Heart right ventricle (tissue), 16 donors: Measurements from ENCODE around the gene CARD19. TPM values are rescaled to one million over a fixed set of nuclear protein-coding genes. Genes with fewer than 3 reads are reported as not detected.
A peak's percentile ranks its signal among the peaks of the same experiment; 100 is the strongest.

Experiments
- ATAC-seq, 8 donors: fragments of 200-7000 bp; cut with Tn5 transposase; one replicate each; pipeline ENCODE4 v1.9.1; 2020; ENCODE audit warnings: mild to moderate bottlenecking in 8 of 8, moderate library complexity in 8 of 8, moderate number of reproducible peaks in 1 of 8
- DNase-seq, 2 donors: peaks; one replicate each; pipeline ENCODE4 v3.0.0-alpha.2; 2020
- H3K27ac ChIP-seq, 10 donors: fragments of 200-600 bp; sonication (generic) in 2 of 10; one replicate each; pipeline versions ENCODE4 v1.5.0 to v1.8.0; 2020 to 2022; ENCODE audit warnings: mild to moderate bottlenecking in 3 of 10
- H3K27me3 ChIP-seq, 7 donors: fragments of 200-600 bp; one replicate each; pipeline ENCODE4 v1.8.0; 2021 to 2022; ENCODE audit warnings: mild to moderate bottlenecking in 2 of 7
- H3K36me3 ChIP-seq, 9 donors: fragments of 200-600 bp; sonication (generic) in 1 of 9; one replicate each; pipeline versions ENCODE4 v1.5.0 to v1.8.0; 2020 to 2022; ENCODE audit warnings: mild to moderate bottlenecking in 2 of 9
- H3K4me1 ChIP-seq, 9 donors: fragments of 200-600 bp; sonication (generic) in 1 of 9; one replicate each; pipeline versions ENCODE4 v1.5.0 to v1.8.0; 2020 to 2022; ENCODE audit warnings: mild to moderate bottlenecking in 4 of 9
- H3K4me3 ChIP-seq, 10 donors: fragments of 200-600 bp; sonication (generic) in 2 of 10; one replicate each; pipeline versions ENCODE4 v1.5.0 to v1.8.0; 2020 to 2022; ENCODE audit warnings: mild to moderate bottlenecking in 7 of 10, moderate library complexity in 2 of 10
- H3K9me3 ChIP-seq, 11 donors: fragments of 200-600 bp in 10 of 11; sonication (generic) in 2 of 11; one replicate each; pipeline versions ENCODE4 v1.5.0 to v1.8.0; 2013 to 2022; ENCODE audit warnings: mild to moderate bottlenecking in 2 of 11, control low read depth in 1 of 11, moderate library complexity in 1 of 11
- WGBS, 2 donors: extraction: QIAGEN DNeasy Blood & Tissue Kit; methylation state at CpG; one replicate each; pipeline ENCODE4 v1.1.7; 2013; ENCODE audit warnings: inconsistent platforms in 1 of 2; 5-methylcytosine and 5-hydroxymethylcytosine counted together
- intact Hi-C, 10 donors: fragments of 100-400 bp; cut with DNase I; formaldehyde crosslinking; loops; one replicate each; pipeline versions ENCODE4 v1.11.1 to v1.14.2; 2022
- polyA plus RNA-seq, 2 donors: library from polyadenylated mRNA; stranded (reverse); fragments of 200-250 nt; gene quantifications; one replicate each; pipeline ENCODE4 v1.2.3, GENCODE V29; 2013
- total RNA-seq, 10 donors: library from RNA; stranded (reverse); fragmentation: NEBNext Ultra II Directional in 3 of 10; extraction: Animal tissue kit (Norgen Biotek cat#: 25700) in 3 of 10; gene quantifications; one replicate each; pipeline versions ENCODE4 v1.2.1 to v1.2.4, GENCODE V29; 2021 to 2023
- TF ChIP-seq, protein P1 (sequence below), 9 donors: fragments of 200-600 bp; sonication (generic) in 2 of 9; IDR thresholded peaks; one replicate each; pipeline versions ENCODE4 v1.5.0 to v1.8.0; 2021 to 2022; ENCODE audit warnings: antibody characterized with exemption in 9 of 9, mild to moderate bottlenecking in 5 of 9, moderate library complexity in 1 of 9
- donor health status: Arrhythmogenic right ventricular cardiomyopathy.
- donor health status: ischemic (EF 13 %, LVEDD 7.1; RV severe dilation, severe dysfunction).
- donor health status: healthy with polysubstance abuse.
- donor health status: DM: no; HTN: yes; CAD: no.
- donor health status: DM: no; HTN: no; CAD: no.
- donor health status: ischemic (EF 25% LVEDD 6.9; RV normal size, moderate dysfunction).
- donor health status: ischemic (EF 25% LVEDD 5.7; RV mildly dilated, moderate dysfunction).
- donor health status: healthy.
- donor health status: DM: yes; HTN: yes; CAD: no.
- donor health status: Ischemic cardiomyopathy.
- donor health status: ischemic (EF 35%, LVEDD 5.7; RV mildly dilated, moderate dysfunction).
- donor health status: nonischemic (EF 11% LVEDD 7.7; RV severe dilation, severe dysfunction).
- donor health status: DM: yes; HTN: yes; CAD: no.
- donor health status: PGD.
- donor health status: ischemic (EF 29% LVEDD 5.4; RV normal size, mild dysfunction).
- donor health status: nonischemic (EF 23%, LVEDD 6.1; RV moderate dilation, normal function).

Gene CARD19
- total and polyA plus RNA-seq, 12 donors: 22.3 to 47.3 (median 26.1) TPM

DNA sequence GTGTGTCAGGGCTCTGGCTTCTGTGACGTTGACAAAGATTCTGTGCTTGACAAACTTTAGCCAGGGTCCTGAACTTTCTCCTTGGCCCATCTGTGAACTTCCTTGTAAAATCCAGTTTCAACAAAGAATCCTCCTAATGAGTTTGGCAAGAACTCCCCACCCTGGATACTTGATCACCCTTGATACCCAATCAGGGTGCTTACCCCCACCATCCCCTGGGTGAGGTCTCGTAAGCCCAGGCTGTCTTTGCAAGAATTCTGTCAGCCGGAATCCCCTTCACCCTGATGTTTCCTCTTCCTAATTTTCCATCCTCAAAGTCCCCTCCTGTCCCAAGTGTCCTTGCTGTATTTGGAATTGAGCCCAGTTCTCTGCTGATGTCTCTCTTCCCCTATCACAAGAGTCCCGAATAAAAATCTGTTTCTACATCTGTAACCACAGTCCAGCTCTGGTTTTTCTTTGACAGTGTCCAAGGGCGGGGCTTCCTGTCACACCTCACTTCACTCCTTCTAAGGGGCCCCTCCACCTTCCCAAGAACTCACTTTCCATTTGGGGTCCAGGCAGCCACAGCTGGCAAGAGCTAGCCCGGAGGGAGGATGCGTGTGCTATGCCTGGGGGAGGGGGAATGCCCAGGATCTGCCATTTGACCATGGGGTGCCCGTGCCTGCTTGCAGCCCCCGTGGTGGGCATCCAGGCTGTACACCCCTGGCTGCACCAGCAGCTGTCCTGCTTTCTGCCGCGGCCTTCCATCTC is 2.7 kb upstream of the CARD19 start:
- TF ChIP-seq, protein P1, sequence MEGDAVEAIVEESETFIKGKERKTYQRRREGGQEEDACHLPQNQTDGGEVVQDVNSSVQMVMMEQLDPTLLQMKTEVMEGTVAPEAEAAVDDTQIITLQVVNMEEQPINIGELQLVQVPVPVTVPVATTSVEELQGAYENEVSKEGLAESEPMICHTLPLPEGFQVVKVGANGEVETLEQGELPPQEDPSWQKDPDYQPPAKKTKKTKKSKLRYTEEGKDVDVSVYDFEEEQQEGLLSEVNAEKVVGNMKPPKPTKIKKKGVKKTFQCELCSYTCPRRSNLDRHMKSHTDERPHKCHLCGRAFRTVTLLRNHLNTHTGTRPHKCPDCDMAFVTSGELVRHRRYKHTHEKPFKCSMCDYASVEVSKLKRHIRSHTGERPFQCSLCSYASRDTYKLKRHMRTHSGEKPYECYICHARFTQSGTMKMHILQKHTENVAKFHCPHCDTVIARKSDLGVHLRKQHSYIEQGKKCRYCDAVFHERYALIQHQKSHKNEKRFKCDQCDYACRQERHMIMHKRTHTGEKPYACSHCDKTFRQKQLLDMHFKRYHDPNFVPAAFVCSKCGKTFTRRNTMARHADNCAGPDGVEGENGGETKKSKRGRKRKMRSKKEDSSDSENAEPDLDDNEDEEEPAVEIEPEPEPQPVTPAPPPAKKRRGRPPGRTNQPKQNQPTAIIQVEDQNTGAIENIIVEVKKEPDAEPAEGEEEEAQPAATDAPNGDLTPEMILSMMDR (IDR thresholded peaks at IDR 0.05): no peak
- intact Hi-C loops: loop anchor here in 1 of 10 donors (10.0 kb wide), 1 partner anchor 89 kb away; no protein-coding TSS in a partner anchor
- H3K4me1 ChIP-seq: peaks cover 17 to 50% (median 43%) of the 10 kb centered on the region in 9 donors

DNA sequence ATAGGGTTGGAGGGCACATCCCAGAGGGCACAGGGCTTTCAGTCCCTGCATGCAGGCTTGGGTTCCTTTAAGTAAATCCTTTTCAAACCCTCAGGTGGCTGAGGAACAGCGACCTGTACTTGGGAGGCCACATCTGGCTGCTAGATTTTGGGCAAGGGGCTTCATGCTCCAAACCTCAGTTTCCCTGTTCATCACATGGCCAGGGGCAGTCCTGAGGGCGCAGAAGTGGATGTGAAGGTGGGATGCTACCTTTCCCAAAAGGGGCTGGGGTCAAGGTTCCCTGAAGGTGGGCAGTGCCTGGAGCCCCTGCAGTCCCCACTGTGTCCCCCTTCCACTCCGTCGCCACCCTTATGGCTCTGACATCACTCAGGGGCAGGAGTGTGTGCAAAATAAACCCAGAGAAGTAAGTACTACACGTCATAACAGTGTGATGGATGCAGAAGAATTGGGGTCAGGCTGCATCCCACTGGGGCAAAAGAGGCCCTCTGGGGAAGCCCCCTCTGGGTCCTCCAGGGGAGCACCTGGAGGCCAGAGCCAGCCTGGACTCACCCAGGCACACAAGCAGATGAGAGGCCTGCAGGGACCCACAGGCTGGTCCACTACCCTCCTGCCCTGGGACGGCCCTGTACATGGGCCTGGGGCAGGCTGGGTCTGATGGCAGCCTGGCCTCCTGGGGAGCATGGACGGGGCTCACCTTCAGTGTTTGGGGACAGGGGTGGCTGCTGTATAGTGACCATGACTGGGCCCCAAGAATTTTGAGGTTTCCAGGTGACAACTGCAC is 1.9 kb upstream of the CARD19 start:
- H3K9me3 ChIP-seq: peaks cover 0 to 18% (median 4%) of the 10 kb centered on the region in 11 donors
- H3K27ac ChIP-seq: peak overlapping the region in 9 of 10 donors; percentile 89 to 99 (median 96)
- no peak overlapping the region for H3K4me3 ChIP-seq
- intact Hi-C loops: loop anchor here in 1 of 10 donors (10.0 kb wide), 1 partner anchor 89 kb away; no protein-coding TSS in a partner anchor
- TF ChIP-seq, protein P1 (IDR thresholded peaks at IDR 0.05): no peak
- H3K27me3 ChIP-seq: no peaks in the 10 kb centered on the region
- ATAC-seq (no peak), DNase-seq (no peak)
- peaks cover 18 to 58% (median 51%) of the 10 kb centered on the region in 9 donors for H3K4me1 ChIP-seq
- no peaks in the 10 kb centered on the region for H3K36me3 ChIP-seq
- WGBS, 2 donors: 64 to 73% methylated on average over 7 of the region's 7 CpGs

More for the DNA sequence above, 2.7 kb upstream of the CARD19 start:
- Histone ChIP-seq H3K9me3 (peaks cover 0 to 18% (median 4%) of the 10 kb centered on the region in 11 donors), H3K27me3 (no peaks in the 10 kb centered on the region), H3K27ac (peak overlapping the region in 9 of 10 donors; percentile 39 to 99 (median 94)), H3K36me3 (no peaks in the 10 kb centered on the region), H3K4me3 (no peak overlapping the region)
- WGBS, 2 donors: 33 to 44% methylated on average over 11 of the region's 11 CpGs
- no peak for DNase-seq
- ATAC-seq: no peak

DNA sequence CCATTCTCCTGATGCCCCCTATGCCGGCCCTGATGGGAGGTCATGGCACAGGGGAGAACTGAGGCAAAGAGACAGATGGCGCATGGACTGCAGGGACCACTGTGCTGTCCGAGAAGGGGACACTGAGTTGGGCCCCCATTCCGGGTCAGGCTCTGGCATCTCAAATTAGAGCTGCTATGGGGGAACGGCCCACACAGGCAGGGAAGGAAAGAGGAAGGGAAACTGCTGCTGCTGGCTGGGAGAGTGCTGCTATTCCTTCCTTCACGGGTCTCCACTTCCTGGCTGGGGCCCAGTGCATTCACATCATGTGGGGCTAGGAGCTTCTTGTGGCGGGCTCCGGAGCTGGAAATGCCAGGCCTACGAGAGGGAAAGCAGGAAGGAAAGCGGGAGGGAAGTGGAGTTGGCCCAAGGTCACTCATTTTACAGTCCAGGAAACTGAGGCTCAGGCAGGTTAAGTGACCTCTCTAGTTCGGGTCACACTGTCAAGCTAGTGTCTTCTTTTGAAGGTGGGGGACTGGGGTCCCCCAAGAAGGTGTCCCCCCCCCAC is 1.3 kb upstream of the CARD19 start:
- H3K4me3 ChIP-seq: peak overlapping the region in 9 of 10 donors; percentile 36 to 73 (median 58)
- intact Hi-C loops: loop anchor here in 3 of 10 donors (5.0 to 10.0 kb wide), 3 partner anchors 42 to 358 kb away; partner anchors contain the start of genes FAM120A (in 1 of the 3) and FAM120AOS (in 1 of the 3)
- ATAC-seq (peak in 1 of 8 donors; percentile 8), DNase-seq (peak; percentile 58 to 70)
- TF ChIP-seq, protein P1 (IDR thresholded peaks at IDR 0.05): no peak
- peak overlapping the region; percentile 89 to 99 (median 96) for H3K27ac ChIP-seq
- no peaks in the 10 kb centered on the region for H3K27me3 ChIP-seq
- H3K9me3 ChIP-seq: peaks cover 0 to 18% (median 4%) of the 10 kb centered on the region in 11 donors
- peaks cover 18 to 64% (median 58%) of the 10 kb centered on the region in 9 donors for H3K4me1 ChIP-seq
- no peaks in the 10 kb centered on the region for H3K36me3 ChIP-seq
- WGBS, 2 donors: 45 to 46% methylated on average over 11 of the region's 11 CpGs
